GM19455 (cell line): ENCODE measurements around the gene PXDC1.
A peak's percentile ranks its signal among the peaks of the same experiment; 100 is the strongest.

ENCODE experiments used
- ATAC-seq: cut with Tn5 transposase; IDR thresholded peaks from one replicate; pipeline ENCODE4 v1.9.1; 2021; ENCODE audit not compliant: unreplicated experiment

The PXDC1 gene

DNA sequence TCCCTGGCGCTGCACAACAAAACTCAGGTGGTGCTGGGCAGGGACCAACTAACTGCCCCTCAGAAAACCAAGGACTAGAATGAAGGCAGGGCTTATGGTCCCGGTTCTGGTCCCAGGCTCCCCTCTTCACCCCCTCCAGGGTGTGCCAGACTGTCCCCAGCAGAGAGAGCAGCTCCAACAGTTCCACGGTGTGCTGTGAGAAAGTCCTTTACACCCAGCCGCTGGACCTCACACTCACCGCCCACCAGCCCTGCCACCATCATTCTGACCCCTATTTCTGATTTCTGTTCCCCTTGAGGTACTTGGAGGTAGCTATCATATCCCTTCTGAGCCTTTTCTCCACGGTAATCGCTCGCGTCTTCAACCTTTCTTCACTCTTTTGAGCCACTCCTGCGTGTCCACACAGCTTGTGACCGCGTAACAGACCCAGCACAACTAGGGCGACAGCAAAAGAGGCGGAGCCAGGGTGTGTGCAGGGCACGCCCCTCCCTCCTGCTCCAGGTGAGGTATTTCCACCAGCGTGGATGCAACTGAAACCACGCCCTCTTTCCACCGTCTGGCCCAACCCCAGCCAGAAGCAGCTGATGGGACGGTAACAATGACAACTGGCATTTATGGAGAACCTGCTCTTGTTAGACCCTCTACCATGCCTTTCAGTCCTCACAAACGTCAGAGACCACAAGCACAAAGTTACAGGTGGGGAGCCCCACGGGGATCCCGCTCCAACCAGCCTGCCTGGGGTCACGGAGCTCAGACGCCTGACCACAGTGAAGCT lies 2.3 kb downstream of the PXDC1 start:
- ATAC-seq = no peak

DNA sequence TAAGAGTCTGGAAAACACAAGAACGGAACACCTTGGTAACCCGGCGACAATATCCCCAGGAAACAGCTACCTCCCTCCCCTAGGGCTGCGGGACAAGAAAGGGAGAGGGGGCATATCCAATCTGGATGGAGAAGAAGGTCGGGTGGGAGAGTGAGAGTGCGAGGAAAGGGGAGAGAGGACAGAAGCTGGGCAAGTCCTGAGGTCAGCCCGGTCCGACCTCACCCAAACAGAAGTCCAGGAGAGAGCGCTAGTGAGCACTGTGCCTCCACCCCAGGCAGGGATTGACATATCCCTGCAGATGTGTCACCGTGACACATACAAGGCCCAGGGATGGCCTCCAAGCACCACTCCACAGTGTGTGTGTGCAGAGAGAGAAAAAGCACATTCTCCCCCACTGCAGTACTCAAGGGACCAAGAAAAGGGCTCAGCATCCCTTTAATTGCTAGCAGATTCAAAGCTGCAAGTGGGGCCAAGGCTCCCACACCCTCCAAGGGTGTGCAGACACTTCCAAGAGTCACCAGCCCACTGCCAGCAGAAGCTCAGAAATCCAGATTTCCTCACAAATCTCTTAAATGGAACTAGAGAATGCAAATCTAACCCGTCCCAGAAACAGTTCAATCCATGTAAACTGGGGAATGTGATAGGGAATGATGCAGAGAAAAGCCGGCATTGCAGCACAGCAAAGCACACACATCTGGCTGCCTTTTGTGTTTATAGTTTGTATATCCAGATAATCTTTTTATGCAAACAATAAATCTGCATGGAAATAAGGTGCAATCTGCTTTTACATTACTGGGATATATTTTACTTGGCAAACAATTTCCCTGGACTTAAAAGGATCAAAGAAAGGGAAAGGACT lies 3.1 kb downstream of the PXDC1 start:
- ATAC-seq = no peak

DNA sequence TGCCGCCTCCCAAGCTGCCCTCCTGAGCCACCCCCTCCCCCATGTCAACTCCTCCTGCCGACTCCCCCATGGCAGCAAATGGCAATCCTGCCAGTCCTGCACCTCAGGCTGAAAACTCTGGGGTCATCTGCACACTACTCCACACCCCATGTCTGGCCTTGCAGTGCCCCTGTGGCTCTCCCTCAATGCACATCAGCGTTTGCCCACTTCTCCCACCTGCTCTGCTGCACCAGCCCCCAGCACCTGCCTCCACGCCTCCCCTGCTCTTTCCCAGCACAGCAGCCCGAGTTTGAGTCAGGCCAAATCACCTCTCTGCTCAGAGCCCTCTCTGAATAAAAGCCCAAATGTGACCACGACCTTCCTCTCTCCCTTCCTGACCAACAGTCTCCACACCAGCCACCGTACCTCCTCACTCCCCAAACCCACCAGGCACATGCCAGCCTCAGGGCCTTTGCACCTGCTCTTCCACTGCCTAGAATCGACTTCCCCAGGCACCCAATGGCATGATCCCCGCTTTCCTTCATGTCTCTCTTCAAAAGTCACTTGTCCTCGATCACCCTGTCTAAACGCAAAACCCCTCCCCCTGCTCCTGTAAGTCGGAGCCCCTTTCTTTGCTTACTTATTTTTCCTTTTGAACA lies 4.3 kb downstream of the PXDC1 start:
- no peak for ATAC-seq

DNA sequence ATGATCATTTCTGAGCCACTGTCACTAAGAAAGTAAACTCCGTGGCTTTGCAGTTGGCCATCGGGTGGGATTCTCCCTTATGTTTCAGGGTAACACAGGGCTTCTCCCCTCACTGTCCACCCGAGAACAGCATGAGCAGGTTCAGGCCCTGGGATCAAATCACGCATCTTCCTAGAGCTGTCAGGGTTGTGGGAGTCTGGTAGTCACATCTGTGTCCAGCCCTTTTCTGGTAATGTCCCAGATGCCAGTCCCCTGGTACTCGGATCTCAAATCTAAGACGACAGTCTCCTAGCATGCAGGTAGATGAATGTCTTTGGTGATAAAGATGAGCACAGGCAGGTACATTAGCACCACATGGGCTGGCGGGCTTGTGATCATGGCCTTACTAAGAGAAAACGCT lies 4.8 kb downstream of the PXDC1 start:
- ATAC-seq = no peak

DNA sequence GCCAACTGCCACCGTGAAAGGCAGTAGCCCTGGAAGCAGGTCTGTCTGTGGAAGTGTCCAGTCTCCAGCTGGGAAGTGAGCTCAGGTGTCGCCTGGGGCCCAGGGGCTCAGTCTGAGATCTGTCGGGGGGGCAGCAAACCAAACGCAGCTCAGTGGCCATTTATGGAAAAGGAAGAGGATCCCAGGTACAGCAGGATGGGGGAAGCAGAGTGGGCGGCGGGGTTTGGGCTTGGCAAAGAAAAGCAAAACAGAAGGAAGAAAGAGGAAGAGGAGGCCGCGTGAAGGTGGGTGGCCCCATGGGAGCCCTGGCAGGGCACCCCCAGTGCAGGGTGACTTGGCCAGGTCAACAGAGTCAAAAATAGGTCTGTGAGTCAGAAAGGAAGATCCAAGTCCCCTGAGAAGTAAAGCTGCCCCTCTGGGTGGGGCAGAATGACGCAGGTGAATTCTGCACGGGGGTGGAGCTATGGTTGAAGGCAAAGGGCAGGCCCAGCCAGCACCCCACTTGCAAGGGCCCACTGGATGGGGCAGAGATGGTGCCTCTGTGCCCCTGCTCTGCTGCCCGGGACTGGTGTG lies 5.3 kb downstream of the PXDC1 start:
- ATAC-seq = no peak

DNA sequence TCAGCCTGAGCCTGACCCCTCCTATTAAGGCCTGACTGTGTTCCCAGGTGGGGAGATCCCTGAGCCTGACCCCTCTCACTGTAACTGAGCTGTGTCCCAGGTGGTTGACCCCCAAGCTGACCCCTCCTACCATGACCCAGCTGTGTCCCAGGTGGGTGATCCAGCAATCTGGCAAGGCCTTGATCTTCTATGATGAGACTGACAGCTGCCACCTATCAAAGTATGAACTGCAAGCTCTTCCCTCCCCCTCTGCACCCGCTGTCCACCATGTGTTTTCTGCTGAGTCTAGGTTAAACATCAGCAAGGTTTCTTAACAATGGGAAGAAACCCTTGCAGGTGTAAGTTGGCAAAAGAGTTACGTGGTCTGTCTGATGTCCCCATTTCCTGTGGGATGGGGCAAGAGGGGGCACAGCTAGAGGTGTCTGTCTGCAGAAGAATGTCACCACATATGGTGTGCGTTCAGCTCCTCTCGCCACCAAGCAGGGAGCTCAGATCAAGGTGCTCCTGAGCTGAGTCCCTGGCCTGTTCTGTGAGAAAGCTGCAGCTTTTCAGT lies 5.9 kb downstream of the PXDC1 start:
- no peak for ATAC-seq

DNA sequence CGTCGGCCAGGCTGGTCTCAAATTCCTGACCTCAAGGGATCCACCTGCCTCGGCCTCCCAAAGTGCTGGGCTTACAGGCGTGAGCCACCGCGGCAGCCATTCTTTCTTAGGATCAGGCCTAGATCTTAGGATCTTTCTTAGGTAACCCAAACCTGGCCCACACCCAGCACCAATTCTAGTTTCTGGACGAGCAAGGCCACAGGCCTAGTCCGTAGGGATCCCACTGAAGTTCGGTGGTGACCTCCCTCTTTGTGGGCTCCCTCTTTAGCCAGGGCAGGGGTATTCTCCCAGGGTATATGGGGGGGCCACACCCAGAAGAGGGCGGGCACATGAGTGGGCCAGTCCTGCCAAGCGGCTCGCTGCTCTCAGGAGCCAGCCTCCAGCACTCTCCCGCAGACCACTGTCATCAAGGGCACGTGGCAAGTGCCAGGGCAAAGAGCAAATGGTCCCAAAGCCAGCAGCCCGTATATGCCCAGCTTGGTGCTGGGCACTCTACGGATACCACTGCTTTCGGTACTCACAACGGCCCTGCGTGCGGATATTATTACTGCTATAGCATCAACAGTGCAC lies 6.5 kb downstream of the PXDC1 start:
- no peak for ATAC-seq

DNA sequence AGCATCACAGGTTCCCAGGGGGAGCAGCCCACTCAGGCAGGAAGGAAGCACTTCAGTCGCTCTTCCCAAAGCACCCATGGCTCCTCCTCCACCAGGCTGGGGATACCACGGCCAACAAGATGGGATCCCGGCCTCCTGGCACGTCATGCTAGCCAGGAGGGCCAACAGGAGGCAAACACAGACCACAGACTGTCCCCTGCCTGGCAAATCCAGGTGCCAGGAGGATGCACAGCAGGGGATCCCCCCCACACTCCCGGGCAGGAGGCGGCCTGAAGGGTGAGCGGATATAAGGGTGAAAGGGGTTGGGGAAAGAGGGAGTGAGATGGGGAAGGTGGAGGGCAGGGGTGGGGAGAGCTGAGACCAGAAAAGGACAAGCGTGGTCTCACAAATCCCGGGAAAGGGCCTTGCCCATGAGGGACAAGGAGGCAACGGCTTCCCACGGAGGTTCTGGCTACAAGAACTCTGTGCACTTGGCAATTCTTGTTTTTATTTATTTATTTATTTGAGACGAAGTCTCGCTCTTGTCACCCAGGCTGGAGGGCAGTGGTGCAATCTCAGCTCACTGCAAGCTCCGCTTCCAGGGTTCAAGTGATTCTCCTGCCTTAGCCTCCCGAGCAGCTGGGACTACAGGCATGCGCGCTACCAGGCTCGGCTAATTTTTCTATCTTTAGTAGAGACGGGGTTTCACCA lies 7.2 kb downstream of the PXDC1 start:
- no peak for ATAC-seq

DNA sequence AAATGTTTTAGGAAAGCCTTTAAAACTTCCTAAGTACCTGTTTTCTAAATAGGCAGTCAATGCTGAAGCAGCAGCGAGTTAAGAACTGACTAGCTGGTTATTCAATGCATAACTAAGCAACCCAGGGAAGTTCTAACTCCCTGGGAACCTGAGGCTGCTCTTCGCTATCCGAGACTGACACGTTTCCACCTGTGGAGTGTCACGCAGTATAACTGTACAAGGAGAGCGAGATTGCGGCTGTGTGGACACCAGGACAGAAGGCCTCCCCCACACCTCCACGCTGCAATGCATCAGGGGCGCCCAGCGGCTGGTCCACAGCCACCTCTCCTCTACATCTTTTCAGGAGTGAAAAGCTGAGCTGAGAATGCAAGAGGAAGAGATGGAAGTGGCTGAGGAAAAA lies 8.0 kb downstream of the PXDC1 start:
- ATAC-seq = no peak

DNA sequence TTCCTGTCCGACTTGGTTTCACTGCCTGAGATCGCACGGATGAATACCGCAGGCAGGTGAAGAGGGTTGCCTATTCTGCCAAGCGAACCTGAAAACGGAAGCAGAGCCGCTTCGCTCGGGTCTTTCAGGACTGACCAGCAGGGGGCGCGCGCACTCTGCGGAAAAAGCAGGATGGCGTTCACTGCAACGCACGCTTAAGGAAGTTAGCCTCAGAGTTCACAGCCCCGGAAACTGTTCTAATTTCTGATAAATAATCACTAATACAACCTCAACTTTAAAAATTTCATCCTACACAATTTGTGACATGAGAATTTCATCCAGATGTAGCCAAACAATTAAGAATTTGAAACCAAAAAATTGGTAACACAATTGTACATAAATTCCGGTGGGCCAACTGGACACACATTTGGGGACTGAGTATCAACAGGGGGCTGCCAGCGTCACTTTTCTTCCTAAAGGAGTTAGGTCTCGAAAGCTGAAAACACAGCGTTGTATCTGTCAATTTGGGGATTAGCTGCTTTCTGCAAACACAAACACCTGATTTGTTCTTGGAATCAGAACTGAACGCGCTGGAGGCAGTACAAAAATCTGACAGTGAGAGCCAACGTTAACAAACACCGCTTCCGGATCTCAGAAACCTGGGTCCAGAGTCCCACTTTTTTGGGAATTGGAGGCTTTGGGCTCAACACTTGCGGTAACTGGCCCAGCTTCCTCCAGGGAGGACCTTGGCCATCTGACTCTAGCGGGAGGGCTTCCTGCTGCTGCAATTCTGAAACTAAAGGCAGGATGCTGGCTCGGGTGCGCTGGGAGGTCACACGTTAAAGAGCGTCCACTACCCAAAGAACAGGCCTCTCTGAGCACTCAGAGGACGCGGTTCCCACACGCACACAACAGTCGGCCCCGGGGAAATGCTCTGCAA lies 8.8 kb downstream of the PXDC1 start:
- peak; percentile 63 for ATAC-seq

DNA sequence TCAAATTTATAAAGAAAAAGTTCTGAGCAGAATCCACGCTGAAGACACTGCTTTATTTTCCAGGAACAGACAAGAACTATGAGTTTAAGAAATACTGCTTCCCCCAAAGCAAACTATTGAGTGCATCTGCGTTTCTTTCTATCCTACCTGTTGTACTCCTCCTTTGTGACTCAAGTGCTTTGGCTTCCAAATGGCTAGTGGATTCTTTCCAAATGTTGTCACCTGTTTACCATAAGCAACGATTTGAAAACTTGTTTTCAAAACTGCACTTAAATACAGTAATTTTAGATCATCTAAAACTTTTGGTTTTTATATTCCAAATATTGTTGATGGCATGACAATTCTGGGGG lies 9.5 kb downstream of the PXDC1 start:
- no peak for ATAC-seq

DNA sequence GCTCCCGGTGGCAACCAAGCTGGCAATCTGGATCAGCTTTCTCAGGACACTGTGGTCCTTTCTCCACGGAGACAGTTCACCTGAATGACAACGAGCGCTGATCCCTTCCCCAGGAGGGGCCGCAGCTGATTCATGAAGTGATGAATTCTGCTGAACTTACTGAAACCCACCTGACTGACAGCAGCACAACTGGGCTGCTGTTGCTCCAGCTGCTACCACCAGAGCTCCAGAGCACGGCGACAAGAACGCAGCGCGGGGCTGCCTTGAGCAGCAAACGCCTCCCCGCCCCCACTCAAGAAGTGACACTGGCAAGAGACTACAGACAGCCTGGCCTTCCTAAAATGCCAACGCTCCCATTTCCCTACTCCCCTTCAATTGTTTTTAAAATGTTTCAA lies 10.0 kb downstream of the PXDC1 start:
- no peak for ATAC-seq

DNA sequence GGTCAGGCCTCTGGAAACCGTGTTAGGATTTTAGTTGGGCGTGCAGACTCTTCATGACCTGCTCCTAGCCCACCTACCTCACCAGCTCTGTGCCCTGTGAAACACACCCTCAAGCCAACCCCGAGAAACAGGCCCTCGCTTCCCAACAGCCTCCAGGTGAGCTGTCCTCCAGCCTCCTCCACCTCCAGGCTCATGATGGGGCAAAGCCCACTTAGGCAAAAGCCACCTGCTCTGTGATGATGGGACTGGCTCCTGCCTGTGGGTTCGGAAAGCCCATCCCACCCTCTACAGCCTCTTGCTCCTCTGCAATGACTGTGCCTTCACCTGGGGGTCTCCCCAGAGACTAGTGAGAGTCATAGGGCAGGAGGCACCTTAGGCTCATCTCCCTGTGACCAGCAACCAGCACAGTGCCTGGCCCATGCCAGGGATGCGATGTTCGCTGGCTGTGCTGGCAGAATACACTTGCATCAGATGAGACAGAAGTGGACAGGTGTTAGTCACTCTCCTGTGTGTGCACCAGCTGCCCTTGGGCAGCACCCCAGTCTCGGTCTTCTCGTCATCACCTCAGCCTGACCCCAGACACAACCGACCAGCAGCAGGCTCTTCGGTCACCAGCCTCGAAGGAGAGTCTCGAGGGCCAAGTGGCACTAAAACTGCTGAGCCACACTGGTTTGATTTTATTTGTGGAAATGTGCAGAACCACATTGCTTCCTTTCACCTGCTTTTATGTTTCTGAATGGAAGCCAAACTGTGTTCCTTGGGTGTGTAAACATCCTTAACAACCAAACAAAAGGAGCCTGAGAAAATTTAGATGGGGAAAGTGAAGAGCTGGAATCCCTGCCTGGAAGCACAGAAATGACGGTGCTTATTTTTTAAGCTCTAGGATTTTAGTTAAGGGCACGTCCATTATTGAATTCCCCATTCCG lies 10.7 kb downstream of the PXDC1 start:
- ATAC-seq = no peak

DNA sequence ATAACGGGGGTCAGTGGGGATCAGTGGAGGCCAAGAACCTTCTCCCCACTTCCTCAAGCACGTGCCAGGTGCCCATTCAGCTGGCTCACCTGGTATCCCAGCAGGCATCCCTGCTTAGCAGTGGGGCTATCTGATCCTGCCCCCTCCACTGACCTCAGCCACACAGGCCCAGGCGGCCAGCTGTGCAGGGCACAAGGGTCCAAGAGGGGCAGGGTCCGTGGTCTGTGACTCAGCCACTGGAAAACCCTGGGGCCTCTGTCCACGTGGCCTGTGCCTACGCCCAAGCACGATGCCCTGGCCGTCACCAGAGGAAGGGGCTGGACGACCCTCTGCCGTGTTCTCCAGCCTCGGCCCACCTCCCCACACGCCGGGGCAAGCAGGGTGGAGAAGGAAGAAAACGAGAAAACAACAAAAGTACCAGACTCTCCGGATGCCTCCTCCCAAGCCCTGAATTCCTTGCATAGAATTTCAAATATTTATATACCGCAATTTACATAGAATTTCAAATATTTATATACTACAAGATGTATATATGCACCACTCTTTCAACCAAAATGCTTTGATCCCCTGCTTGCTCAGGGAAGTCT lies 12.1 kb downstream of the PXDC1 start:
- ATAC-seq = no peak

DNA sequence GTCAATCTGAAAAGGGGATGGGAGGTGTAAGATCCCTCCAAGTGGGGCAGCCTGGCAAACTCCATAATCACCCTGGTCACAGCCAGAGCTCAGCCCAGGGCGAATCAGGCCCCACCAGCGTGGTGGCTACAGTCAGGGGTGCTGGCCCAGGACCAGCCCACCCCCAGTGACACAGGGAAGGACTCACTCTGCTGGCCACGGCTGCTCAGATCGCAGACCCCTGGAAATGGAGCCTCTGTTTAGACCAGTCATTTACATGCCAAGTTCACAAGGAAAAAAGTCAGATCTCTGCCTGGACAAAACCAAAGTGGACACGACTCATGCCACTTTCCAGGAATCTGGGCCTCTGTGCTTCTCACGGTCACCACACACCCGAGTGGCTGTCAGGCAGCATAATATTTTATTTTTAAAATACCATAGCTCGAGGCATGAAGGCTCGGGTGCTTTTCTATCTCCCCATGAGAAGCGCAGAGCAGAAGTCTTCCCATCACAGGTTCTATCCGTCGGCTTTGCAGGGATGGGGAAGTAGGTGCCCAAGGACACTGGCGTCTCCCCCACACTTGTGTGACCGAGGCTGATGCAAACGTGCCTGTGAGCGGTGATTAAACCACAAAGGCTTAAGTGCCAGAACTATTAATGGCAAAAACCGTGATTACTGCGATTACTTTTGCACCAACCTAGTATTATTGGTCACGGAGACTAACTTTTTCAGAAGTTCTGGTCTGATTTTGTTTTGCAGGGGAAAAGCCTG lies 13.0 kb downstream of the PXDC1 start:
- ATAC-seq = no peak

DNA sequence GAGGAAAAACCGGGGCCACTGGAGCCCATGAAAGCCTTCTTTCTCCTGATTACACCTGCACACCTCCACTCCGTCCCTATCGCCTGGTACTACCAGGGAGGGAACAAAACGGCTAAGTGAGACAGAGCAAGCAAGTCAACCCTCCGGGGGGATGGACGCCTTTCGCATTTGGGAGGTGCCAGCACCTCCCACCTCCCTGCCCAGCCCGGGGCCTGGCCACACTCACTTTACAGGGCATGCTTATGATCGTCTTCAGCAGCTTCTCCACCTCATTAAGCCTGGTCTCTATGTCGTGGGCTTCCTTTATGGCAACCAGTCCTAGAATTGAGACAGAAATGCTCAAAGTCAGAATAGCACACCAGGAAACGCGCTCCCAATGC lies 13.7 kb downstream of the PXDC1 start:
- ATAC-seq = no peak

DNA sequence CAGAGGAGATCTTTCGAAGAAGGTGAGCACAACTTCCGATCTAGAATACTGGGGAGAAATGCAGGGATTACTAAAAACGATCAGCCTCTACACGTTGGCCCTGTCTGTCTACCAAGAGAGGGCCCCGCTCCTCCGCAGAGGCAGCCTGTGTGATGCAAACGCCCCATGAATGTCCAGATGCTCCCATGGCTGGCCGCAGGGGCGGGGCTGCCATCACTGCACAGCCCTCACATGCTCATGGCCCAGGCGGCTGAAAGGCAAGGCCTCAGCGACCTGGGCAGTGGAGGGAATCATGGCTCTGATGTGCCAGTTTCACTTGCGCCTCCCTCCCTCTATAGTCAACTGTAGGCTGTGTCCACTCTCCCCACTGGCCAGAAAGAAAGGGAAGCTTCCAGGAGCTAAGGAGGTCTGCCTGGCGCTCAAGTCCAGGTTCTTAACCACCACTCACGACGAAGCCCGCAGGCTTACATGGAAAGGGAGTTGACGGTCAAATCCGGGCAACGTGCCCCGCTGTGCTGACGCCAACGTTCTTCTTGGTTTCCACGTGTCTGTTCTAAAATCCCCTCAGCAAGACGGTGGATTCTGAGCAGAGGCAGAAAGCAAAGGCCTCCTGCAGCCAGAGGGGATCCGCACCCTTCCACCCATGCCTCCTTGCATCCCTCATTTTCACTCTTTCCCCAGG lies 14.2 kb downstream of the PXDC1 start:
- ATAC-seq = no peak
